Glutamatergic neuron (in vitro differentiated cells): ENCODE results near the gene DCLK1. TPM values are rescaled to one million over a fixed set of nuclear protein-coding genes. Genes with fewer than 3 reads are reported as not detected.

Experiments used
- DNase-seq: peaks from one replicate; pipeline ENCODE4 v3.0.0; 2022
- H3K27ac Mint-ChIP-seq: one replicate; pipeline ENCODE4 v1.8.0; 2020; ENCODE audit warnings: mild to moderate bottlenecking, mixed read lengths, inconsistent platforms; ENCODE audit not compliant: unreplicated experiment
- H3K27me3 Mint-ChIP-seq: one replicate; pipeline ENCODE4 v1.8.0; 2020; ENCODE audit warnings: mild to moderate bottlenecking, moderate library complexity, mixed read lengths, inconsistent platforms; ENCODE audit not compliant: unreplicated experiment
- H3K36me3 Mint-ChIP-seq: one replicate; pipeline ENCODE4 v1.8.0; 2020; ENCODE audit warnings: mild to moderate bottlenecking, mixed read lengths, inconsistent platforms; ENCODE audit not compliant: unreplicated experiment
- H3K4me1 Mint-ChIP-seq: one replicate; pipeline ENCODE4 v1.8.0; 2020; ENCODE audit warnings: mild to moderate bottlenecking, low read depth, mixed read lengths, inconsistent platforms; ENCODE audit not compliant: unreplicated experiment
- H3K4me3 Mint-ChIP-seq: one replicate; pipeline ENCODE4 v1.8.0; 2020; ENCODE audit warnings: mild to moderate bottlenecking, mixed read lengths, inconsistent platforms; ENCODE audit not compliant: unreplicated experiment
- H3K9me3 Mint-ChIP-seq: one replicate; pipeline ENCODE4 v1.8.0; 2020; ENCODE audit warnings: mild to moderate bottlenecking, moderate library complexity, mixed read lengths, inconsistent platforms; ENCODE audit not compliant: unreplicated experiment
- total RNA-seq: library from RNA; stranded (reverse); fragmentation: NEBNext Ultra II Directional; extraction: Animal tissue kit (Norgen Biotek cat#: 25700); gene quantifications from one replicate; pipeline ENCODE4 v1.2.1, GENCODE V29; 2021; ENCODE audit not compliant: unreplicated experiment
- TF ChIP-seq, protein P1 (sequence below): fragments of 200-600 bp; sonication (generic); IDR thresholded peaks from one replicate; pipeline ENCODE4 v1.5.0; 2021; ENCODE audit not compliant: partially characterized antibody, unreplicated experiment

Gene DCLK1
- total RNA-seq, 1 donor from 2014 or later = 63.9 TPM

DNA sequence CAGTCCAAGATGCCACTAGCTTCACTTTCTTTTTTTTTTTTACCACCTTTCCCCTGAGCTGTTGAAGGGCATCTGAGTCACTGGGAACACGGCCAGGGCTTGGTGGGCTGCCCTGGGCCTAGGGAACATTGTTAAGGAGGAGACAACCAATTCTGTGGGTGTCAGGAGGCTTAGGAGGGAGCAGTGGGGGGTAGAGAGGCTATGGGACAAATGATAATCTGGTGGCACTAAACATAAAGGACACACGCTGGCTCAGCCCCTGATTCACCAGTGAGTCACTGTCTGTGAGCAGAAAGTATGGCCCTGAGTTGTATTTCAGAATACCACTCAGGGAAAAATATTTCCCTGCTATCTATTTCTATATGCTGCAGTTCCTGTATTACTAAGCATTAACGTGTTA, 207.8 kb downstream of the DCLK1 start:
- no peak overlapping the region for H3K4me3 Mint-ChIP-seq
- no peak overlapping the region for H3K27ac Mint-ChIP-seq
- H3K4me1 Mint-ChIP-seq = no peaks in the 10 kb centered on the region
- H3K36me3 Mint-ChIP-seq = no peaks in the 10 kb centered on the region
- DNase-seq = no peak
- TF ChIP-seq, protein P1, sequence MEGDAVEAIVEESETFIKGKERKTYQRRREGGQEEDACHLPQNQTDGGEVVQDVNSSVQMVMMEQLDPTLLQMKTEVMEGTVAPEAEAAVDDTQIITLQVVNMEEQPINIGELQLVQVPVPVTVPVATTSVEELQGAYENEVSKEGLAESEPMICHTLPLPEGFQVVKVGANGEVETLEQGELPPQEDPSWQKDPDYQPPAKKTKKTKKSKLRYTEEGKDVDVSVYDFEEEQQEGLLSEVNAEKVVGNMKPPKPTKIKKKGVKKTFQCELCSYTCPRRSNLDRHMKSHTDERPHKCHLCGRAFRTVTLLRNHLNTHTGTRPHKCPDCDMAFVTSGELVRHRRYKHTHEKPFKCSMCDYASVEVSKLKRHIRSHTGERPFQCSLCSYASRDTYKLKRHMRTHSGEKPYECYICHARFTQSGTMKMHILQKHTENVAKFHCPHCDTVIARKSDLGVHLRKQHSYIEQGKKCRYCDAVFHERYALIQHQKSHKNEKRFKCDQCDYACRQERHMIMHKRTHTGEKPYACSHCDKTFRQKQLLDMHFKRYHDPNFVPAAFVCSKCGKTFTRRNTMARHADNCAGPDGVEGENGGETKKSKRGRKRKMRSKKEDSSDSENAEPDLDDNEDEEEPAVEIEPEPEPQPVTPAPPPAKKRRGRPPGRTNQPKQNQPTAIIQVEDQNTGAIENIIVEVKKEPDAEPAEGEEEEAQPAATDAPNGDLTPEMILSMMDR = no peak
- peaks cover 2% of the 10 kb centered on the region for H3K9me3 Mint-ChIP-seq
- H3K27me3 Mint-ChIP-seq = no peaks in the 10 kb centered on the region

DNA sequence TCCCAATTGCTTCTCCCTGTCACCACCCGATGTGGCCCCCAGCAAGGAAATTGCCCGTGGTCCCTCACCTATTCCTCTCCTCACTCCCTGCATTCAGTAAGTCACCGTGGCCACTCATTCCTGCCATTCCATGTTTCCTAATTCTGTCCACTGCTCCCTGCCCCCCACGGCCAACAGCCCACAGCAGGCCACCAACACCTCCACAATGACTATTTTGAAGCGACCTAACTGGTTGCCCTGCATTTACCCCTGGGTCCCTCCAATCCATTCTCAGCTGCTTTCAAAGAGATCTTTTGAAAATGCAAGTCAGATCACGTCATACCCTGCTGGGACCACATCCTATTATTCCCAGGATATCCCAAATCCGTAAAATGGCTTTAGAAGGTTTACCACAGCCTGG, 210.4 kb downstream of the DCLK1 start:
- DNase-seq = no peak
- TF ChIP-seq, protein P1 = no peak
- H3K4me3 Mint-ChIP-seq = no peak overlapping the region
- peaks cover 8% of the 10 kb centered on the region for H3K4me1 Mint-ChIP-seq
- no peaks in the 10 kb centered on the region for H3K36me3 Mint-ChIP-seq
- H3K27ac Mint-ChIP-seq = no peak overlapping the region
- no peaks in the 10 kb centered on the region for H3K27me3 Mint-ChIP-seq
- peaks cover 2% of the 10 kb centered on the region for H3K9me3 Mint-ChIP-seq

DNA sequence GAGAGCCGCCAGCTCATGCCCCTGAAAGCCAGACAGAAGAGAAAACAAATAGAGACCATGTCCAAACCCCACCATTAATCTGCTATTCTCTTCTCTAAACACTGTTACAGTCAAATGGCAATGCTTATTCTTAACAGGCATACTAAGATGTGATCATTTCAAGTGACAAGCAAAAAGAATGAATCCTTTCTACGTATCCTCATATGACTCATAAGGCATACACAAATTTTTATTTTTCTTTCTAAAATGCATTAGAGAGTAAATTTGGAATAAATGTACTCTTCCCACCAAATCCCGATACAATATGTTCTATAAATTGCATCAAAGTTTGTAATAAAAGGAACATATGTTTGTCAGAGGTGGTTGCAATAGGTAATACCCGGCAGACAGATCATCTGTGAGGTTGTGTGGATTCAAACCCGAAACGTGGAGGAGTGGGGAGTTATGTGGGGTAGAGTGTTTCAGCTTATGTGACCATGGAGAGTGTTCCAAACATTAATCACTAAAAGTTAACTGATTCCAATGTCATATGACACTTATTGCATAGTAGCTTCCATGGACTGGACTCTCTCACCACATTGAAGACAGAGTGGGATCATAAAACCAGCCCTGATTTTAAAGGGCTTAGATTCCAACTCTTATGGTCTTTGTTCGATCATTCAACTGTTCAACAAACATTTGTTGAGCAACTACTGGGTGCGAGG, 213.1 kb downstream of the DCLK1 start:
- Mint-ChIP-seq H3K9me3 (peaks cover 2% of the 10 kb centered on the region), H3K27ac (no peak overlapping the region), H3K27me3 (no peaks in the 10 kb centered on the region), H3K4me1 (peaks cover 8% of the 10 kb centered on the region), H3K4me3 (no peak overlapping the region), H3K36me3 (no peaks in the 10 kb centered on the region)
- TF ChIP-seq, protein P1 = no peak
- no peak for DNase-seq

DNA sequence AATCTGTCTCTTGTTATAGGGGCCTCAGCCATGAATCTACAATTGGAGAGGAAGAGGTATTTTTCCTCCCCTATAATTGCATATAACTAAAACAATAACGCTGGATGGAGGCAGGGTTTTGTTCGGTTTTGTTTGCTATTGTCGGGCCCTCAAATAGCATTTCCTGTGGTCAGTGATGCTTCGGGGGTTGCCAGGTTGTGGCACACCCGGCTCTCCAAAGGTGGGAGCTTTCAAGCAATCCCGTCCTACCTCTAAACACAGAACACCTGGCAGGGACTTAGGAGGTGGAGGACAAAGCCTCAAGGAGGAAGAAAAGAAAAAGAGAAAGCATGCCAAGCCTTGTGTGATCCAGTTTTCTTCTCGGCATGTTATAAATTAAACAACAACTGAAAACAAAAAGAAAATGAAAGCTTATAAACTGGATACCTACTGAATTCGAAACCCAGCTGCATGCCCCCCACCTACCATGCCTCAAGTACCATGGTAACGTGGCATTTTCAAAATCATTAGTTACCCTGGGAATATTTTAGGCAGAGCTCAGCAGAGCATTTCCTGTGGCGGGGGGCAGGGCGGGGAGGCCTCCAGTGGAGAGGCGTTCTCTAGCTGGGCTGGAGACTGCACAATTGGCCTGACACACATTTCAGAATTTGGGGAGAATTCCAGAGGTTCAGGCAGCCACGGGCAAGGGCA, 213.8 kb downstream of the DCLK1 start:
- Mint-ChIP-seq H3K36me3 (peaks cover 1% of the 10 kb centered on the region), H3K9me3 (peaks cover under 1% of the 10 kb centered on the region), H3K27me3 (peaks cover 1% of the 10 kb centered on the region), H3K4me1 (peaks cover 8% of the 10 kb centered on the region), H3K4me3 (no peak overlapping the region), H3K27ac (no peak overlapping the region)
- TF ChIP-seq, protein P1 = no peak
- no peak for DNase-seq

DNA sequence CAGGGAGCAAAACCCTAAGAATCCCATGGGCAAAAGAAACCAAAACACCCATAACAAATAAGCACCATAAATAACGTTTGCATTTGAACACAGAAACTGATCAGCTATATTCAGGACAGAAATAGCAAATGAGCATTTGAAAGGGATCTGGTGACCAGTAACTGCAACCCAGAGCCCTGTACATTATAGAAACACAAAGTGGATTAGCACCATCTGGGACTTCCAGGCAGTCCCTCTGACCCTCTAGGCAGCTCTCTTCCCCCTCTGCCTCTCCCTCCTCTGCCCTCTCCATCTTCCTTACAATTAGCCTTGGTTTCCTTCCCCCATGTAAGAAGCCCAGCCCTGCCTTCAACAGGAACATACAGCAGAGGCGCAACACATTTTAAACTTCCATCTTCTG, 215.0 kb downstream of the DCLK1 start:
- Mint-ChIP-seq H3K4me3 (peak overlapping the region; percentile 7), H3K9me3 (no peaks in the 10 kb centered on the region), H3K27me3 (peaks cover 1% of the 10 kb centered on the region), H3K4me1 (peaks cover 8% of the 10 kb centered on the region), H3K27ac (no peak overlapping the region), H3K36me3 (peaks cover 6% of the 10 kb centered on the region)
- TF ChIP-seq, protein P1 = no peak
- no peak for DNase-seq
